Measurements from ENCODE around the gene CAV2. TPM values are rescaled to one million over a fixed set of nuclear protein-coding genes. Genes with fewer than 3 reads are reported as not detected.
A peak's percentile ranks its signal among the peaks of the same experiment; 100 is the strongest.

CAV2 gene
- total and polyA plus RNA-seq, 2 of the 13 experiments (the other 11 are each of a cell fraction or from before 2014, with no cell fraction given): 0.09 to 0.18 TPM

DNA sequence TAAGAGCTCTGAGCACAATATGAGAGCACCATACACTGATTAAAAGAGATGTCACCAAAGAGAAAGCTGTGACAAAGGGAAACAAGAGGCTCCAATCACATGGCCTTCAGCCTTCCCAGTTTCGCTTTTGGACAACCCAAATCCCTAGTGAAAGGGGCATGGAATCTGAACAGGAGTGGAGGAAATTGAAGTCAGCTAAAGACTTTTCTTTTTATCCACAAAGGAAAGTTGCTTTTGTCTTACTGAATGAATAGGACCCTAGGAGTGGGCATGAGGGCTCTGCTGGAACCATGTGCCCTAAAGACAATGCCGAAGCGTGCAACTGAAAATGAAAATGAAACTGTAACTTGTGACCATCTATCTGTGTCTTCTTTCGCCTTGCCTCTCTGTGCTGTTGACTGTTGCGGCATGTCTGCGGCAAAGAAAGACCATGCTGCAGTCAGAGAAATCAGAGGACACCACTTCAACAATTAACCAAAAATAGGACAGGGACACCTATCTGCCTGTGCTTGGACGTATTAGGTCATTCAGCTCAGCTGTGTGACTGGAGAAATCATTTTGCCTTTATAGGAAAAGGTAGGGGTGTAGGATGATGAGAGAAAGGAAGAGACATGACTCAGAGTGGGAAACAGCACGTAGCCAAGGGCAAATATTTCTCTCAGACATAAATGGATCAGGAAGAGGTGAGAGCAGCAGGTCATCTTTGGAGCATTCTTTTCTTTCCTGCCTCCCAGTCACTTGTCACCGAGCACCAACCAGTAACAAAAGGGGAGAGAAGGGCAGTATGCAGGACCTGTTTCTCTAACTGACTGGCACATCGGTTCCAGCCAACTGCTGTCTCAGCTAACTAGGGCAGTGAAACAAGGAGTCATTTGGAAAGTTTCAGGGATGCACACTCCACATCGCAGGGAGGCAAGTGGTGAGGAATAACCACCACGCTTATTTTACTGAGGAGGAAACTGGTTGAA is 12.3 kb downstream of the CAV2 start (continued):
- no peak for TF ChIP-seq SOX6 (IDR thresholded peaks at IDR 0.05)
- peak; percentile 41; the same call in 1 of the 2 replicates for TF ChIP-seq SOX6 (CRISPR knock-in tag; IDR thresholded peaks at IDR 0.05)
- TF ChIP-seq, protein P1, sequence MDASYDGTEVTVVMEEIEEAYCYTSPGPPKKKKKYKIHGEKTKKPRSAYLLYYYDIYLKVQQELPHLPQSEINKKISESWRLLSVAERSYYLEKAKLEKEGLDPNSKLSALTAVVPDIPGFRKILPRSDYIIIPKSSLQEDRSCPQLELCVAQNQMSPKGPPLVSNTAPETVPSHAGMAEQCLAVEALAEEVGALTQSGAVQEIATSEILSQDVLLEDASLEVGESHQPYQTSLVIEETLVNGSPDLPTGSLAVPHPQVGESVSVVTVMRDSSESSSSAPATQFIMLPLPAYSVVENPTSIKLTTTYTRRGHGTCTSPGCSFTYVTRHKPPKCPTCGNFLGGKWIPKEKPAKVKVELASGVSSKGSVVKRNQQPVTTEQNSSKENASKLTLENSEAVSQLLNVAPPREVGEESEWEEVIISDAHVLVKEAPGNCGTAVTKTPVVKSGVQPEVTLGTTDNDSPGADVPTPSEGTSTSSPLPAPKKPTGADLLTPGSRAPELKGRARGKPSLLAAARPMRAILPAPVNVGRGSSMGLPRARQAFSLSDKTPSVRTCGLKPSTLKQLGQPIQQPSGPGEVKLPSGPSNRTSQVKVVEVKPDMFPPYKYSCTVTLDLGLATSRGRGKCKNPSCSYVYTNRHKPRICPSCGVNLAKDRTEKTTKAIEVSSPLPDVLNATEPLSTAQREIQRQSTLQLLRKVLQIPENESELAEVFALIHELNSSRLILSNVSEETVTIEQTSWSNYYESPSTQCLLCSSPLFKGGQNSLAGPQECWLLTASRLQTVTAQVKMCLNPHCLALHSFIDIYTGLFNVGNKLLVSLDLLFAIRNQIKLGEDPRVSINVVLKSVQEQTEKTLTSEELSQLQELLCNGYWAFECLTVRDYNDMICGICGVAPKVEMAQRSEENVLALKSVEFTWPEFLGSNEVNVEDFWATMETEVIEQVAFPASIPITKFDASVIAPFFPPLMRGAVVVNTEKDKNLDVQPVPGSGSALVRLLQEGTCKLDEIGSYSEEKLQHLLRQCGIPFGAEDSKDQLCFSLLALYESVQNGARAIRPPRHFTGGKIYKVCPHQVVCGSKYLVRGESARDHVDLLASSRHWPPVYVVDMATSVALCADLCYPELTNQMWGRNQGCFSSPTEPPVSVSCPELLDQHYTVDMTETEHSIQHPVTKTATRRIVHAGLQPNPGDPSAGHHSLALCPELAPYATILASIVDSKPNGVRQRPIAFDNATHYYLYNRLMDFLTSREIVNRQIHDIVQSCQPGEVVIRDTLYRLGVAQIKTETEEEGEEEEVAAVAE (CRISPR knock-in tag; IDR thresholded peaks at IDR 0.05; ENCODE audit: borderline replicate concordance): no peak
- no peak for TF ChIP-seq NAIF1 (CRISPR knock-in tag; IDR thresholded peaks at IDR 0.05; ENCODE audit: borderline replicate concordance)
- no peak for TF ChIP-seq ZFP62 (CRISPR knock-in tag; IDR thresholded peaks at IDR 0.05)
- TF ChIP-seq PHF8 (CRISPR knock-in tag; IDR thresholded peaks at IDR 0.05): no peak
- TF ChIP-seq, protein P2, sequence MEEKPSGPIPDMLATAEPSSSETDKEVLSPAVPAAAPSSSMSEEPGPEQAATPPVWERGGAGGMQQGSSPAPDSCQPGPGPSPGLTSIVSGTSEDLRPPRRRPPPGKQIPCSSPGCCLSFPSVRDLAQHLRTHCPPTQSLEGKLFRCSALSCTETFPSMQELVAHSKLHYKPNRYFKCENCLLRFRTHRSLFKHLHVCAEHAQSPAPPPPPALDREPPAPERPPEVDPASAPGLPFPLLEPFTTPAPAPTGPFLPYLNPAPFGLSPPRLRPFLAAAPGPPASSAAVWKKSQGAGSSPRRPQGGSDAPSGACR (CRISPR knock-in tag; IDR thresholded peaks at IDR 0.05): no peak
- no peak for TF ChIP-seq ZC3H13 (CRISPR knock-in tag; IDR thresholded peaks at IDR 0.05)
- TF ChIP-seq HES4 (CRISPR knock-in tag; IDR thresholded peaks at IDR 0.05; ENCODE audit: borderline replicate concordance): no peak
- TF ChIP-seq IRF2 (CRISPR knock-in tag; IDR thresholded peaks at IDR 0.05): peak; percentile 93
- no peak for TF ChIP-seq TCF7L2 (IDR thresholded peaks at IDR 0.05; ENCODE audit: low read depth, low read length)
- TF ChIP-seq NFYB (CRISPR knock-in tag; IDR thresholded peaks at IDR 0.05): no peak
- TF ChIP-seq KDM2A (CRISPR knock-in tag; IDR thresholded peaks at IDR 0.05; ENCODE audit: borderline replicate concordance, low read depth): no peak
- no peak for TF ChIP-seq NR0B2 (CRISPR knock-in tag; IDR thresholded peaks at IDR 0.05)
- TF ChIP-seq BRCA1 (CRISPR knock-in tag; IDR thresholded peaks at IDR 0.05): no peak
- TF ChIP-seq, protein P3, sequence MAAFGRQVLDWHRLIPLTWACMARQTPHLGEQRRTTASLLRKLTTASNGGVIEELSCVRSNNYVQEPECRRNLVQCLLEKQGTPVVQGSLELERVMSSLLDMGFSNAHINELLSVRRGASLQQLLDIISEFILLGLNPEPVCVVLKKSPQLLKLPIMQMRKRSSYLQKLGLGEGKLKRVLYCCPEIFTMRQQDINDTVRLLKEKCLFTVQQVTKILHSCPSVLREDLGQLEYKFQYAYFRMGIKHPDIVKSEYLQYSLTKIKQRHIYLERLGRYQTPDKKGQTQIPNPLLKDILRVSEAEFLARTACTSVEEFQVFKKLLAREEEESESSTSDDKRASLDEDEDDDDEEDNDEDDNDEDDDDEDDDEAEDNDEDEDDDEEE (CRISPR knock-in tag; IDR thresholded peaks at IDR 0.05): peak; percentile 25; the same call in 1 of the 2 replicates
- TF ChIP-seq ELF3 (CRISPR knock-in tag; IDR thresholded peaks at IDR 0.05): 0 out of 2 replicates have a peak, but pooled peaks have one; percentile 12
- TF ChIP-seq NFATC3 (CRISPR knock-in tag; IDR thresholded peaks at IDR 0.05): no peak
- TF ChIP-seq SRSF4 (IDR thresholded peaks at IDR 0.05; ENCODE audit: low read depth, low read length, poor library complexity, severe bottlenecking): no peak
- TF ChIP-seq POLR2AphosphoS5 (IDR thresholded peaks at IDR 0.05; ENCODE audit: low read depth, low read length): no peak
- no peak for TF ChIP-seq YEATS4 (CRISPR knock-in tag; IDR thresholded peaks at IDR 0.05; ENCODE audit: borderline replicate concordance)
- TF ChIP-seq MTA1 (CRISPR knock-in tag; IDR thresholded peaks at IDR 0.05; ENCODE audit: borderline replicate concordance): no peak
- TF ChIP-seq ZNF749 (CRISPR knock-in tag; IDR thresholded peaks at IDR 0.05; ENCODE audit: borderline replicate concordance): no peak
- TF ChIP-seq BCL6 (CRISPR knock-in tag; IDR thresholded peaks at IDR 0.05): 0 out of 2 replicates have a peak, but pooled peaks have one; percentile 13

Measured in HepG2 (cell line).